Erythroblast (primary cell): ENCODE results near the gene RBM5.

Source experiments
- DNase-seq, 2 experiments: peaks; one replicate each; lab custom pipeline; 2025; lab: John Stamatoyannopoulos, UW
- GATA1 ChIP-seq: IDR thresholded peaks from 2 replicates; pipeline ENCODE4 v1.6.1; 2011; ENCODE audit warnings: low read depth, mild to moderate bottlenecking, control low read depth, low read length, moderate library complexity
- POLR2A ChIP-seq: IDR thresholded peaks from 2 replicates; pipeline ENCODE4 v1.6.1; 2011; ENCODE audit warnings: mild to moderate bottlenecking, low read length

RBM5 gene

GRCh38 chr3:50164984-50165909, 76.5 kb downstream of the RBM5 start:
- TF ChIP-seq GATA1 = no peak
- no peak for DNase-seq

GRCh38 chr3:50165910-50166538, 77.3 kb downstream of the RBM5 start:
- TF ChIP-seq POLR2A (no peak), GATA1 (no peak)
- no peak for DNase-seq

GRCh38 chr3:50166620-50167019, 77.9 kb downstream of the RBM5 start:
- TF ChIP-seq GATA1 = no peak
- TF ChIP-seq POLR2A = no peak
- no peak for DNase-seq

GRCh38 chr3:50167069-50167840, 78.5 kb downstream of the RBM5 start:
- TF ChIP-seq POLR2A (no peak), GATA1 (no peak)
- no peak for DNase-seq

GRCh38 chr3:50167841-50168209, 79.1 kb downstream of the RBM5 start:
- no peak for TF ChIP-seq GATA1
- no peak for TF ChIP-seq POLR2A
- no peak for DNase-seq

- no peak for TF ChIP-seq GATA1
- no peak for TF ChIP-seq POLR2A
- DNase-seq = no peak
Observed at GRCh38 chr3:50168388-50168787, 79.7 kb downstream of the RBM5 start.
